ENCODE results near the gene FGF5.

The FGF5 gene

DNA sequence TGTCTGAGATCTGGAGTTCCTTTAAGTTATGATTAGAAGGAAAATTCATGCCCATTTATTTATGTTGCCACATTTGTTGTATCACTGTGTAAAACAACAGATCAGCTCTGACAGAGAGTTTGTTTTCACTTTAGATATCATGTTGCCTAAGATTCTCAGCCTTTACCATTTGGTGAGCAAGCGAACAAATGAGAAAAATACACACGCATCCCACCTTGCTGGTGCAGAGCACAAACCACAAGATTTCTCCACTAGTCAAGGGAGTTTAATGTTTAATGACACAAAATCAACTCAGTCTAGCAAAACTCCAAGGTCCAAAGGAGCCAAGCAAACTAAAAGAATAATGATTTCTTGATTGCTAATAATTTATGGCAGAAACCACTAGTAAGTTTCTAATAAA, 27.7 kb downstream of the FGF5 start:
- intact Hi-C loops (cut with micrococcal nuclease) = no loop called here

GRCh38 chr4:80295336-80295735, 28.9 kb downstream of the FGF5 start:
- no peaks in the 10 kb centered on the region for H3K4me1 Mint-ChIP-seq (ENCODE audit: low read depth)
- H3K9me3 Mint-ChIP-seq = no peaks in the 10 kb centered on the region
- H3K27me3 Mint-ChIP-seq = peaks cover 1% of the 10 kb centered on the region
- H3K36me3 Mint-ChIP-seq (ENCODE audit: low read depth) = no peaks in the 10 kb centered on the region
- H3K27ac Mint-ChIP-seq = no peak overlapping the region
- intact Hi-C loops (cut with micrococcal nuclease) = no loop called here
- no peak overlapping the region for H3K4me3 Mint-ChIP-seq

More for the DNA sequence above, 27.7 kb downstream of the FGF5 start:
- Mint-ChIP-seq H3K4me1 (ENCODE audit: low read depth) (no peaks in the 10 kb centered on the region), H3K4me3 (no peak overlapping the region), H3K27ac (no peak overlapping the region), H3K9me3 (no peaks in the 10 kb centered on the region), H3K27me3 (peaks cover 1% of the 10 kb centered on the region), H3K36me3 (ENCODE audit: low read depth) (no peaks in the 10 kb centered on the region)

DNA sequence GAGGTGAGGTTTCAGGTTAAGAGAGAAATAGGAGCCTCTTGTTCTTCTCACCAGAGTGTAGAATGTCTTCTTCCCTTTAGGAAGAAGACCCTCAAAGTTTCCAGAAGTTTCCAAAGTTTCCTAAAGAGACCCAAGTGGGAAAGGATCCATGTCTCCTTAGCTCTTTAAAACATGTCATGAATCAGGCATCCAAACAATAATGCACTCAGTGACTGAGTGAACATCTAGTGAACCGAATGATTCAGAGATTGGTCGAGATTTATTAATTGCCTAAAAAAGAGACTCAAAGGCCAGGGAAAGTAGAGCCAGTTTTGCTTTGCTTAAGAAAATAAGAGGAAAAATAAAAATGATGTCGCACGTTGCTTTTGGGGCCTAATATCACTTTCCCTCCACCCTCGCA, 29.4 kb downstream of the FGF5 start:
- no peaks in the 10 kb centered on the region for H3K9me3 Mint-ChIP-seq
- no peak overlapping the region for H3K4me3 Mint-ChIP-seq
- no peaks in the 10 kb centered on the region for H3K36me3 Mint-ChIP-seq (ENCODE audit: low read depth)
- intact Hi-C loops (cut with micrococcal nuclease) = no loop called here
- H3K27me3 Mint-ChIP-seq = peaks cover 1% of the 10 kb centered on the region
- no peak overlapping the region for H3K27ac Mint-ChIP-seq
- H3K4me1 Mint-ChIP-seq (ENCODE audit: low read depth) = no peaks in the 10 kb centered on the region

- H3K36me3 Mint-ChIP-seq (ENCODE audit: low read depth) = no peaks in the 10 kb centered on the region
- no peaks in the 10 kb centered on the region for H3K9me3 Mint-ChIP-seq
- peaks cover 3% of the 10 kb centered on the region for H3K27me3 Mint-ChIP-seq
- no peak overlapping the region for H3K4me3 Mint-ChIP-seq
- H3K27ac Mint-ChIP-seq = no peak overlapping the region
- H3K4me1 Mint-ChIP-seq (ENCODE audit: low read depth) = no peaks in the 10 kb centered on the region
- intact Hi-C loops (cut with micrococcal nuclease) = no loop called here
Measured at GRCh38 chr4:80301884-80302283, 35.4 kb downstream of the FGF5 start.

- no peaks in the 10 kb centered on the region for H3K36me3 Mint-ChIP-seq (ENCODE audit: low read depth)
- no peak overlapping the region for H3K27ac Mint-ChIP-seq
- H3K27me3 Mint-ChIP-seq = peaks cover 4% of the 10 kb centered on the region
- no peaks in the 10 kb centered on the region for H3K4me1 Mint-ChIP-seq (ENCODE audit: low read depth)
- no peaks in the 10 kb centered on the region for H3K9me3 Mint-ChIP-seq
- intact Hi-C loops (cut with micrococcal nuclease) = no loop called here
- no peak overlapping the region for H3K4me3 Mint-ChIP-seq
Measured at GRCh38 chr4:80302616-80303223, 36.3 kb downstream of the FGF5 start.

- Mint-ChIP-seq H3K27me3 (peaks cover 14% of the 10 kb centered on the region), H3K4me3 (no peak overlapping the region), H3K4me1 (ENCODE audit: low read depth) (no peaks in the 10 kb centered on the region), H3K27ac (no peak overlapping the region), H3K36me3 (ENCODE audit: low read depth) (no peaks in the 10 kb centered on the region), H3K9me3 (no peaks in the 10 kb centered on the region)
- intact Hi-C loops (cut with micrococcal nuclease) = no loop called here
Measured at GRCh38 chr4:80305466-80305865, 39.0 kb downstream of the FGF5 start.

DNA sequence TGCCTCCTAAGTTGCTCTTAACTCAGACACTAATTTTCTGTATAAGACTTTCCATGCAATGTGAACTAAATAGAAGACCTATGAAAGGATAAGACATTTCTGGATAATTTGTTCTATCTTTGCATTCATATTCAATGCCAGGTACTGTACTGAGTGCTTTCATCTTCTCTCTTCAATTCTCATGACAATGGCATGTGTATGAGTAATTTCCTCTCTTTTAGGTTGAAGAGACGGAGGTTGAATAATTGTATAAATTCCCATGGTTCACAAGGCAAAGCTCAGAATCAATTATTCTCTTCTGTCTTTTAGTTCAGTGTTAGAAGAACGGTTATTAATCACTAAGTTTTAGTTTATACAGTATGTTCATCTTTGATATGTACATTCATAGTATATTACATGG, 39.8 kb downstream of the FGF5 start:
- intact Hi-C loops (cut with micrococcal nuclease) = no loop called here
- Mint-ChIP-seq H3K27me3 (peaks cover 12% of the 10 kb centered on the region), H3K27ac (no peak overlapping the region), H3K9me3 (no peaks in the 10 kb centered on the region), H3K4me1 (ENCODE audit: low read depth) (no peaks in the 10 kb centered on the region), H3K4me3 (no peak overlapping the region), H3K36me3 (ENCODE audit: low read depth) (no peaks in the 10 kb centered on the region)

DNA sequence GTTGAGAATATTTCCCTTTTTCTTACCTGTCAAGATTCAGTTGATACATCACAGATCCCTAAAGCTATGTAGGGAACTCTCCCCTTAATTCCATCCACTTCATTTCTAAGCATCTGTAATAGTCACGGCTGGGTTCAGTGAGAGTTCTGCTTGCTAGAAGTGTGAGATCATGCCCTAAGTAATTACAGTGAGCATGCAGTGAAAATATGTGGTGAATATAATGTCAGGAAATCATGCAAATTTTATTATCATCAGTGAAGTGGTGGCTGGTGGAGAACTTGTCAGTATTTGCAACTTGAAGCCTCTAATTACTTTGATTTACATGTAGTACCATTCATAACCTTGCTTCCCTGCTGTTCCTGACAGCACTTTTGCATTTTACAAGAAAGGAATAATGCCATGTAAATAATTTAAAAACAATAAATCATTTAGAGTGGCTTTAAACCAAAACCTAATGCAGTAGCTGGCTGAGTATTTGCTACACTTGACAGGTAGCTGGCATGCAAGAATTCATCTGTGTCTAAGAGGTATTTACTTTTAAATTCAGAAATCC, 40.8 kb downstream of the FGF5 start:
- intact Hi-C loops (cut with micrococcal nuclease) = no loop called here

DNA sequence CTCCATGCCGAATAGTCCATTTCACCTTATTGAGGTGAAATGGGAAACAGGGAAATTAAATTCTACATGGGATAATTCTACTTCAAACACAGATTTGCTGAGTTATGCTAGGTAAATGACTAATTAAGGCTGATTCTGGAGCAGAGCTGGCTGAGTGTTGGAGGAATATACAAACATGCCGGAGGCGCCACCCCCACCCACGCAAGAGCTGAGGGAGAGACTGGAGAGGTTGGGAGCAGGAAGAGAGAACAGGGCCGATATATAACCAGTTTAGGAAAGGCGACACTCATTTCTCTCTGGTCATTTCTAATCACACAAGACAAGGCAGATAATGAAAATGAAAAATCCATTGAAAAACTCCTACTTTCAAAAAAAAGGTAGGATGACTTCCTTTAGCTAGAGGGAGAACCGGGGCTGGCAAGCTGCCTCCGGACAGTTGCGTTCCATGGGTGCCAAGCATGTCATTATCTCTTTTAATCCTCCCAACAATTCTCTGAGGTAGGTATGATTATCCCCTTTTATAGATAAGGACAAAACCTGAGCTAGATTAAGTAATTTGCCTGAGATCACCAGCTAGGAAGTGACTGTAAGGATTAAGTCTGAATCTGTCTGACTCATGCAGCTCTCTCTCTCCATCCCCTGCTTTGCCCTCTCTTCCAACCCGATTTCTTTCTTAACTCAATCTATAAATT, 41.5 kb downstream of the FGF5 start:
- peaks cover 13% of the 10 kb centered on the region for H3K27me3 Mint-ChIP-seq
- no peak overlapping the region for H3K4me3 Mint-ChIP-seq
- H3K9me3 Mint-ChIP-seq = no peaks in the 10 kb centered on the region
- no peaks in the 10 kb centered on the region for H3K36me3 Mint-ChIP-seq (ENCODE audit: low read depth)
- intact Hi-C loops (cut with micrococcal nuclease) = no loop called here
- peaks cover 5% of the 10 kb centered on the region for H3K4me1 Mint-ChIP-seq (ENCODE audit: low read depth)
- no peak overlapping the region for H3K27ac Mint-ChIP-seq

More for the DNA sequence above, 40.8 kb downstream of the FGF5 start:
- no peak overlapping the region for H3K27ac Mint-ChIP-seq
- peaks cover 13% of the 10 kb centered on the region for H3K27me3 Mint-ChIP-seq
- H3K36me3 Mint-ChIP-seq (ENCODE audit: low read depth) = no peaks in the 10 kb centered on the region
- H3K4me1 Mint-ChIP-seq (ENCODE audit: low read depth) = peaks cover 5% of the 10 kb centered on the region
- H3K9me3 Mint-ChIP-seq = no peaks in the 10 kb centered on the region
- H3K4me3 Mint-ChIP-seq = no peak overlapping the region

DNA sequence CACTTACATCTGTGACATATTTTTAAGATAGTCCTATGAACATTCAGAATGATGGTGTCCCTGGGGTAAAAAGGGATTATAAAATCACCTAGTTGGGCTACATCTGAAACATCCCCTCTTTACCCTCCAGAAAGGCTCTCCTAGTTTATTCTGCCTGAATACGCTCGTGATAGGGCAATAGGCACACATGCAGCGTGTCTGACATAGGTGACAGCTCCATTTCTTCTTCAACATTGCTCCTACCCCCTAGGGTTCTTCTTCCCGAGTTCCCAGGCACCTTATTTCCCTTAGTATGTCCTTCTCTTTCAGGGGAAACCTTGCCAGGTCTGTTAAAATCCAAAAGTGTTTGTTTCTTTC, 42.0 kb downstream of the FGF5 start:
- H3K27me3 Mint-ChIP-seq = peaks cover 13% of the 10 kb centered on the region
- no peaks in the 10 kb centered on the region for H3K36me3 Mint-ChIP-seq (ENCODE audit: low read depth)
- no peaks in the 10 kb centered on the region for H3K9me3 Mint-ChIP-seq
- no peak overlapping the region for H3K4me3 Mint-ChIP-seq
- intact Hi-C loops (cut with micrococcal nuclease) = no loop called here
- peaks cover 5% of the 10 kb centered on the region for H3K4me1 Mint-ChIP-seq (ENCODE audit: low read depth)
- H3K27ac Mint-ChIP-seq = no peak overlapping the region

GRCh38 chr4:80309294-80310004, 43.0 kb downstream of the FGF5 start:
- peaks cover 5% of the 10 kb centered on the region for H3K4me1 Mint-ChIP-seq (ENCODE audit: low read depth)
- H3K36me3 Mint-ChIP-seq (ENCODE audit: low read depth) = no peaks in the 10 kb centered on the region
- no peaks in the 10 kb centered on the region for H3K9me3 Mint-ChIP-seq
- no peak overlapping the region for H3K4me3 Mint-ChIP-seq
- no peak overlapping the region for H3K27ac Mint-ChIP-seq
- peaks cover 13% of the 10 kb centered on the region for H3K27me3 Mint-ChIP-seq
- intact Hi-C loops (cut with micrococcal nuclease) = no loop called here

- Mint-ChIP-seq H3K27me3 (peaks cover 13% of the 10 kb centered on the region), H3K27ac (no peak overlapping the region), H3K4me3 (no peak overlapping the region), H3K36me3 (ENCODE audit: low read depth) (no peaks in the 10 kb centered on the region), H3K4me1 (ENCODE audit: low read depth) (peaks cover 5% of the 10 kb centered on the region), H3K9me3 (no peaks in the 10 kb centered on the region)
- intact Hi-C loops (cut with micrococcal nuclease) = no loop called here
Measured at GRCh38 chr4:80311130-80311529, 44.7 kb downstream of the FGF5 start.

DNA sequence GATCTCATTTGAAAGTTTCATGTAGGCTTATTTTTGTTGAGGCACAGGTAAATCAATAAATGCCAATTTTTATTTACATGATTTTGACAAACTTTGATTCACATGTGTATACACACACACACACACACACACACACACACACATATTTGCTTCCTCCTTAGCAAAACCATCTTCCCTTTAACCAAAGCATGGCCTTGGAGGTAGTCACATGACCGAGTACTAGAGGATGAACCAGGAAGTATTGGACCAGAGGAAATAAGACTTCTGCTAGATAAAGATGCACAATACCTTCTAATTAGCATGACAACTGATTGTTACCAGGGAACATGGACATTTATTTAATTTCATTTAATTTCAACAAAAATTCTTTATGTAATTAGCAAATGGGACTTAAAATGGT, 45.7 kb downstream of the FGF5 start:
- Mint-ChIP-seq H3K4me1 (ENCODE audit: low read depth) (peaks cover 5% of the 10 kb centered on the region), H3K27me3 (peaks cover 13% of the 10 kb centered on the region), H3K27ac (no peak overlapping the region), H3K4me3 (no peak overlapping the region), H3K36me3 (ENCODE audit: low read depth) (no peaks in the 10 kb centered on the region), H3K9me3 (no peaks in the 10 kb centered on the region)
- intact Hi-C loops (cut with micrococcal nuclease) = no loop called here

GRCh38 chr4:80313627-80314026, 47.2 kb downstream of the FGF5 start:
- Mint-ChIP-seq H3K27ac (no peak overlapping the region), H3K4me3 (no peak overlapping the region), H3K4me1 (ENCODE audit: low read depth) (peaks cover 5% of the 10 kb centered on the region), H3K9me3 (no peaks in the 10 kb centered on the region), H3K27me3 (peaks cover 9% of the 10 kb centered on the region), H3K36me3 (ENCODE audit: low read depth) (no peaks in the 10 kb centered on the region)
- intact Hi-C loops (cut with micrococcal nuclease) = no loop called here

Data from dendritic cell treated with granulocyte-macrophage colony-stimulating factor and Interleukin-4, amounts not matched to agents 40 ng/mL and 50 ng/mL, for 4 days (primary cell).